K562 (cell line): ENCODE measurements around the gene C11orf98. TPM values are rescaled to one million over a fixed set of nuclear protein-coding genes. Genes with fewer than 3 reads are reported as not detected.

Experiments
- BCOR ChIP-seq: fragments of 450-650 bp; IDR thresholded peaks from 2 replicates; pipeline ENCODE4 v1.6.1; 2016
- CHCHD3 ChIP-seq: fragments of 250-450 bp; sonication (Bioruptor Pico); IDR thresholded peaks from 2 replicates; pipeline ENCODE4 v2.1.2; 2022; ENCODE audit warnings: mild to moderate bottlenecking
- EZH2 ChIP-seq: IDR thresholded peaks from 2 replicates; pipeline ENCODE4 v1.6.1; 2012; ENCODE audit warnings: low read depth, mild to moderate bottlenecking, inconsistent platforms, low read length, borderline replicate concordance
- JUNB ChIP-seq: fragments of 450-650 bp; formaldehyde crosslinking; conservative IDR thresholded peaks from 2 replicates; pipeline ENCODE4 v1.4.0; 2020; ENCODE audit warnings: mild to moderate bottlenecking
- KLF10 ChIP-seq: fragments of 250-450 bp; sonication (Bioruptor Pico); IDR thresholded peaks from 2 replicates; pipeline ENCODE4 v1.6.1; 2021; ENCODE audit warnings: matching md5 sums
- MIER1 ChIP-seq: fragments of 450-650 bp; IDR thresholded peaks from 2 replicates; pipeline ENCODE4 v1.6.1; 2016; ENCODE audit warnings: antibody characterized with exemption, mild to moderate bottlenecking, low read depth
- RAD51 ChIP-seq: fragments of 450-650 bp; IDR thresholded peaks from 2 replicates; pipeline ENCODE4 v1.7.1; 2016; ENCODE audit warnings: low read depth, mild to moderate bottlenecking, borderline replicate concordance
- SMARCA4 ChIP-seq: fragments of 450-650 bp; IDR thresholded peaks from 2 replicates; pipeline ENCODE4 v1.6.1; 2016
- ZFP36 ChIP-seq: fragments of 150-350 bp; IDR thresholded peaks from 2 replicates; pipeline ENCODE4 v1.6.1; 2018; ENCODE audit warnings: low read length, low read depth; ENCODE audit not compliant: partially characterized antibody
- ZNF253 ChIP-seq: fragments of 250-450 bp; sonication (Bioruptor Pico); conservative IDR thresholded peaks from 2 replicates; pipeline ENCODE4 v1.6.1; 2021; ENCODE audit warnings: mild to moderate bottlenecking
- ZNF316 ChIP-seq: fragments of 450-650 bp; IDR thresholded peaks from 2 replicates; pipeline ENCODE4 v1.6.1; 2016
- ZNF436 ChIP-seq: fragments of 250-450, 450-650 bp; sonication (Bioruptor Pico); formaldehyde crosslinking; IDR thresholded peaks from 2 replicates; pipeline ENCODE4 v1.7.0; 2020; ENCODE audit warnings: mild to moderate bottlenecking
- ZNF444 ChIP-seq: fragments of 250-450 bp; sonication (Bioruptor Pico); IDR thresholded peaks from 2 replicates; pipeline ENCODE4 v1.4.0; 2020; ENCODE audit warnings: mild to moderate bottlenecking, moderate library complexity
- ZNF551 ChIP-seq: fragments of 250-450 bp; sonication (Bioruptor Pico); IDR thresholded peaks from 2 replicates; pipeline ENCODE4 v1.5.0; 2021; ENCODE audit warnings: mild to moderate bottlenecking, moderate library complexity
- ZSCAN32 ChIP-seq: fragments of 450-650 bp; formaldehyde crosslinking; IDR thresholded peaks from 2 replicates; pipeline ENCODE4 v1.4.0; 2020; ENCODE audit warnings: mild to moderate bottlenecking, moderate library complexity
- polyA plus RNA-seq, 8 experiments: library from polyadenylated mRNA; depleted of rRNA in 4 of 8; stranded (reverse) in 5 of 8; unstranded in 3 of 8; fragments of >200 nt; fragmentation: Nextera tagmentation in 2 of 8; fragmentation: Illumina TruSeq in 1 of 8; extraction: Ambion mirVana in 2 of 8; extraction: Trizol in 1 of 8; gene quantifications; 2 replicates each; pipeline versions ENCODE4 v1.2.1 to v1.2.3, GENCODE V29; 2011 to 2014; ENCODE audit warnings: inconsistent platforms in 1 of 8, missing spikeins in 1 of 8
- total RNA-seq, 7 experiments: library from RNA; depleted of rRNA in 6 of 7; stranded (reverse); fragments of >200 nt in 6 of 7; fragmentation: Illumina TruSeq in 2 of 7; extraction: Trizol in 2 of 7; gene quantifications; 2 replicates each; pipeline versions ENCODE4 v1.2.1 to v1.2.3, GENCODE V29; 2011 to 2021; ENCODE audit warnings: low replicate concordance in 1 of 7
- TF ChIP-seq, protein P1 (sequence below): sonication (generic); formaldehyde crosslinking; IDR thresholded peaks from 2 replicates; pipeline ENCODE4 v1.8.1; 2023; ENCODE audit warnings: mild to moderate bottlenecking, missing genetic modification reagents
- TF ChIP-seq, protein P2 (sequence below): sonication (generic); formaldehyde crosslinking; IDR thresholded peaks from 2 replicates; pipeline ENCODE4 v1.8.0; 2022; ENCODE audit warnings: missing genetic modification reagents, mild to moderate bottlenecking, moderate library complexity, borderline replicate concordance
- TF ChIP-seq, protein P3 (sequence below): fragments of 450-650 bp; formaldehyde crosslinking; IDR thresholded peaks from 2 replicates; pipeline ENCODE4 v1.4.0; 2020; ENCODE audit warnings: mild to moderate bottlenecking, moderate library complexity
- TF ChIP-seq, protein P4 (sequence below), 2 experiments: IDR thresholded peaks in 1 of 2; conservative IDR thresholded peaks in 1 of 2; 2 replicates each; pipeline ENCODE4 v1.6.1; 2016; ENCODE audit warnings: low read depth in 2 of 2, mild to moderate bottlenecking in 1 of 2, missing compliant biosample characterization in 1 of 2, missing genetic modification characterization in 1 of 2, moderate library complexity in 1 of 2
- TF ChIP-seq, protein P5 (sequence below): fragments of 250-450 bp; sonication (Bioruptor Pico); IDR thresholded peaks from 2 replicates; pipeline ENCODE4 v1.5.0; 2021; ENCODE audit warnings: mild to moderate bottlenecking, moderate library complexity

Gene C11orf98
- total and polyA plus RNA-seq, 9 of the 15 experiments (the other 6 are each of a cell fraction or from before 2014, with no cell fraction given), result 103 to 352 (median 218) TPM

DNA sequence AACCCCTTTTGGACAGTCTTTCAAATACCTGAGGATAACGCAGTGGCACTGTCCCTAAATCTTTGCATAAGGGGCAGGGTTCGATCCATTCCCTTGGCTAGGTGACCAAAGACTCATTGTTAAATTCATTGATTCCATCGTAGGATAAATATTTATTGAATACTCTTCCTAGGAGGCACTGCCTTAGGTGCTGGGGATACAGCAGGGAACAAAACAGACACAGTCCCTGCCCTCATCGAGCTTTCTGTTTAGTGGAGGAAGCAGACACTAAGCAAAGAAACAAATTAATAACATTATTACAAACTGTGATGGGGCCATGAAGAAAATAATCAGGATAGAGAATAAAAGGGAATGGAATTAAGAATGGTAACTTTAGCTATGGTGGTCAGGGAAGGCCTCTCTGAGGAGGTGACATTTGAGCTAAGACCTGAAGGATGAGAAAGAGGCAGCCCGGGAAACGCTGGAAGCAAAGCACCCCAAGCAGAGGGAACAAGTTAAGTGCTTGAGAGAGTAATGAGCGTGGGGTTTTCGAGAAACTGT lies 43.9 kb downstream of the C11orf98 start (continued):
- TF ChIP-seq, protein P1, sequence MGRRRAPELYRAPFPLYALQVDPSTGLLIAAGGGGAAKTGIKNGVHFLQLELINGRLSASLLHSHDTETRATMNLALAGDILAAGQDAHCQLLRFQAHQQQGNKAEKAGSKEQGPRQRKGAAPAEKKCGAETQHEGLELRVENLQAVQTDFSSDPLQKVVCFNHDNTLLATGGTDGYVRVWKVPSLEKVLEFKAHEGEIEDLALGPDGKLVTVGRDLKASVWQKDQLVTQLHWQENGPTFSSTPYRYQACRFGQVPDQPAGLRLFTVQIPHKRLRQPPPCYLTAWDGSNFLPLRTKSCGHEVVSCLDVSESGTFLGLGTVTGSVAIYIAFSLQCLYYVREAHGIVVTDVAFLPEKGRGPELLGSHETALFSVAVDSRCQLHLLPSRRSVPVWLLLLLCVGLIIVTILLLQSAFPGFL (CRISPR knock-in tag), result no peak
- no peak for TF ChIP-seq JUNB
- TF ChIP-seq ZFP36, result peak; percentile 93
- TF ChIP-seq KLF10 (CRISPR knock-in tag), result no peak
- TF ChIP-seq, protein P2, sequence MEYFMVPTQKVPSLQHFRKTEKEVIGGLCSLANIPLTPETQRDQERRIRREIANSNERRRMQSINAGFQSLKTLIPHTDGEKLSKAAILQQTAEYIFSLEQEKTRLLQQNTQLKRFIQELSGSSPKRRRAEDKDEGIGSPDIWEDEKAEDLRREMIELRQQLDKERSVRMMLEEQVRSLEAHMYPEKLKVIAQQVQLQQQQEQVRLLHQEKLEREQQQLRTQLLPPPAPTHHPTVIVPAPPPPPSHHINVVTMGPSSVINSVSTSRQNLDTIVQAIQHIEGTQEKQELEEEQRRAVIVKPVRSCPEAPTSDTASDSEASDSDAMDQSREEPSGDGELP, result no peak
- peak; percentile 61; the same call in 1 of the 2 replicates for TF ChIP-seq BCOR
- peak; percentile 40; the same call in 1 of the 2 replicates for TF ChIP-seq MIER1
- TF ChIP-seq ZNF444 (CRISPR knock-in tag), result no peak
- TF ChIP-seq RAD51, result no peak
- no peak for TF ChIP-seq ZSCAN32 (CRISPR knock-in tag)
- TF ChIP-seq, protein P3, sequence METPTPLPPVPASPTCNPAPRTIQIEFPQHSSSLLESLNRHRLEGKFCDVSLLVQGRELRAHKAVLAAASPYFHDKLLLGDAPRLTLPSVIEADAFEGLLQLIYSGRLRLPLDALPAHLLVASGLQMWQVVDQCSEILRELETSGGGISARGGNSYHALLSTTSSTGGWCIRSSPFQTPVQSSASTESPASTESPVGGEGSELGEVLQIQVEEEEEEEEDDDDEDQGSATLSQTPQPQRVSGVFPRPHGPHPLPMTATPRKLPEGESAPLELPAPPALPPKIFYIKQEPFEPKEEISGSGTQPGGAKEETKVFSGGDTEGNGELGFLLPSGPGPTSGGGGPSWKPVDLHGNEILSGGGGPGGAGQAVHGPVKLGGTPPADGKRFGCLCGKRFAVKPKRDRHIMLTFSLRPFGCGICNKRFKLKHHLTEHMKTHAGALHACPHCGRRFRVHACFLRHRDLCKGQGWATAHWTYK, result no peak
- TF ChIP-seq EZH2, result no peak
- no peak for TF ChIP-seq CHCHD3 (CRISPR knock-in tag)
- no peak for TF ChIP-seq ZNF253 (CRISPR knock-in tag)
- no peak for TF ChIP-seq ZNF551 (CRISPR knock-in tag)
- 0 out of 2 replicates have a peak, but pooled peaks have one; percentile 15 for TF ChIP-seq SMARCA4
- TF ChIP-seq, protein P4, sequence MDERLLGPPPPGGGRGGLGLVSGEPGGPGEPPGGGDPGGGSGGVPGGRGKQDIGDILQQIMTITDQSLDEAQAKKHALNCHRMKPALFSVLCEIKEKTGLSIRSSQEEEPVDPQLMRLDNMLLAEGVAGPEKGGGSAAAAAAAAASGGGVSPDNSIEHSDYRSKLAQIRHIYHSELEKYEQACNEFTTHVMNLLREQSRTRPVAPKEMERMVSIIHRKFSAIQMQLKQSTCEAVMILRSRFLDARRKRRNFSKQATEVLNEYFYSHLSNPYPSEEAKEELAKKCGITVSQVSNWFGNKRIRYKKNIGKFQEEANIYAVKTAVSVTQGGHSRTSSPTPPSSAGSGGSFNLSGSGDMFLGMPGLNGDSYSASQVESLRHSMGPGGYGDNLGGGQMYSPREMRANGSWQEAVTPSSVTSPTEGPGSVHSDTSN (CRISPR knock-in tag; IDR thresholded peaks at IDR 0.05; ENCODE audit: low read depth), result no peak
- TF ChIP-seq, protein P4 (tag; conservative IDR thresholded peaks at IDR 0.05; ENCODE audit: low read depth), result no peak
- TF ChIP-seq, protein P5, sequence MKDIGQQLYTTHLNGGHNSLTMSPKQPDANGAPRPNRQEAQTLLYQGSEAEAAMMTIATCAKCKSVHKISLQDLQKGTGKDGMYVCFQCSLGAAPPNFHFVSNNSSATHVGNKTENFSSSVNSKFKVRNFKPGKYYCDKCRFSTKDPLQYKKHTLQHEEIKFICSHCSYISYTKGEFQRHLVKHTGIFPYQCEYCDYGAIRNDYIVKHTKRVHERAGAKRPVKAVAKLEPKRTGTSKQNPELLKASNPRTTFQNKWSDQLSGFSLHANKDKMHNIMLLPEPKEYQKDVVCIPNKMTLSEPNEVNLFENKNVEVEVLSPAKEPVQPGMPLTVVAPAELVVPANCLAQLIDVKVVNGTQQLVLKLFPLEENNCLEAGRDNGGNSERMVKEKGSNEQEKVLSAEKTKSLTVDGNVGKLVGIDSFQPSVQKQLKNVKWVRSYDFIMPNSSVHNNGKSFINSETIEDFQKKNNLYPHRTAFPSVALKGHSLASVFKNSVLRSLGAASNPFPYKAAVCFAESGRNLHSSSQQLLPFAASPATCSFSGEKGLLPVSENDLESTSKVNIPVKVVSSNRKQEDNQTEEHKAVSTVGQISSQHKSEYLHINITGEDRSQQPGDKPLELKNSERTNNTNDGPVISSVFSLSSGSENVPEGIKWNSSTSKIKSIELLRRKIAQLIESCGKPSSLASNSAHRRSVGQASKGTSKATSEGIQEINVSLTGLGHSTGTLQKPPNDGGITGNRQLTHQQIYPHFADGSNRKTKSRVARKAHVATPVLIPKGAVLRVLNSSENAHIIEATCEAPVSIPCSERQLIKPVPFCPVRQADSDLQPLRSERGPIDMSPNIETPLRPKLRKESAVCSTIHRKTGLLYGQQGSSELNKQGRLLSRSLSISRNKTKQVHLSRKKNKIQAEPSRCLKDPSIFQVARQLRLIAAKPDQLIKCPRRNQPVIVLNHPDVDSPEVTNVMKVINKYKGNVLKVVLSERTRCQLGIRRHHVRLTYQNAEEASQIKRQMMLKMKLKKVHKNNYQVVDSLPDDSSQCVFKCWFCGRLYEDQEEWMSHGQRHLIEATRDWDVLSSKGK (CRISPR knock-in tag), result no peak
- TF ChIP-seq ZNF436 (CRISPR knock-in tag), result 0 out of 2 replicates have a peak, but pooled peaks have one; percentile 12
- TF ChIP-seq ZNF316, result peak; percentile 69
